ENCODE results near the gene IL10RB. TPM values are rescaled to one million over a fixed set of nuclear protein-coding genes. Genes with fewer than 3 reads are reported as not detected.

IL10RB gene
- total RNA-seq, 3 donors from 2014 or later (not counting 1 experiment from before 2014, with no cell fraction given) = 18.4 to 27.8 (median 27.3) TPM

- Mint-ChIP-seq H3K36me3 (no peaks in the 10 kb centered on the region), H3K4me3 (peak overlapping the region; percentile 53), H3K27ac (peak overlapping the region; percentile 67 to 85), H3K9me3 (no peaks in the 10 kb centered on the region), H3K4me1 (peaks cover 9 to 33% of the 10 kb centered on the region in 2 donors), H3K27me3 (ENCODE audit: low read depth in 2 of 2) (no peaks in the 10 kb centered on the region)
- Histone ChIP-seq H3K27ac (ENCODE audit: low read length) (no peak overlapping the region), H3K9me3 (ENCODE audit: control insufficient read depth, insufficient read depth, low read length) (no peaks in the 10 kb centered on the region), H3K4me1 (ENCODE audit: control insufficient read depth, insufficient read depth, low read length) (peaks cover 25% of the 10 kb centered on the region), H3K4me3 (ENCODE audit: low read length) (no peak overlapping the region), H3K27me3 (ENCODE audit: control insufficient read depth, insufficient read depth, low read length) (no peaks in the 10 kb centered on the region), H3K36me3 (ENCODE audit: control insufficient read depth, insufficient read depth, low read length) (peaks cover 44% of the 10 kb centered on the region)
- DNase-seq = peak in 1 of 2 donors; percentile 55
- 68% methylated on average over 7 of the region's 7 CpGs for WGBS (ENCODE audit: insufficient coverage)
- peak in 2 of 3 donors; percentile 29 to 44 for ATAC-seq
- no peak for TF ChIP-seq CTCF (IDR thresholded peaks at IDR 0.05)
- intact Hi-C loops (cut with micrococcal nuclease) = no loop called here
Measured at GRCh38 chr21:33293811-33294216, 27.6 kb downstream of the IL10RB start.

GRCh38 chr21:33296156-33296555 lies 30.0 kb downstream of the IL10RB start:
- peaks cover 23 to 46% of the 10 kb centered on the region in 2 donors for H3K4me1 Mint-ChIP-seq

GRCh38 chr21:33299181-33299752 lies 33.1 kb downstream of the IL10RB start:
- DNase-seq (peak in 1 of 2 donors; percentile 66), ATAC-seq (peak in 2 of 3 donors; percentile 42 to 49)
- intact Hi-C loops (cut with micrococcal nuclease) = no loop called here
- Histone ChIP-seq H3K4me3 (ENCODE audit: low read length) (no peak overlapping the region), H3K27me3 (ENCODE audit: control insufficient read depth, insufficient read depth, low read length) (no peaks in the 10 kb centered on the region), H3K36me3 (ENCODE audit: control insufficient read depth, insufficient read depth, low read length) (peaks cover 14% of the 10 kb centered on the region), H3K9me3 (ENCODE audit: control insufficient read depth, insufficient read depth, low read length) (no peaks in the 10 kb centered on the region), H3K27ac (ENCODE audit: low read length) (no peak overlapping the region), H3K4me1 (ENCODE audit: control insufficient read depth, insufficient read depth, low read length) (peaks cover 34% of the 10 kb centered on the region)
- WGBS (ENCODE audit: insufficient coverage) = 38% methylated on average over 5 of the region's 5 CpGs
- H3K27me3 Mint-ChIP-seq (ENCODE audit: low read depth in 2 of 2) = no peaks in the 10 kb centered on the region
- H3K4me3 Mint-ChIP-seq = no peak overlapping the region
- H3K9me3 Mint-ChIP-seq = no peaks in the 10 kb centered on the region
- H3K36me3 Mint-ChIP-seq = no peaks in the 10 kb centered on the region
- no peak for TF ChIP-seq CTCF (IDR thresholded peaks at IDR 0.05)
- peak overlapping the region; percentile 28 to 36 for H3K27ac Mint-ChIP-seq
- peaks cover 18 to 28% of the 10 kb centered on the region in 2 donors for H3K4me1 Mint-ChIP-seq

More at GRCh38 chr21:33296156-33296555, 30.0 kb downstream of the IL10RB start:
- Histone ChIP-seq H3K36me3 (ENCODE audit: control insufficient read depth, insufficient read depth, low read length) (peaks cover 31% of the 10 kb centered on the region), H3K4me3 (ENCODE audit: low read length) (no peak overlapping the region), H3K27ac (ENCODE audit: low read length) (peak overlapping the region; percentile 41), H3K4me1 (ENCODE audit: control insufficient read depth, insufficient read depth, low read length) (peaks cover 44% of the 10 kb centered on the region), H3K27me3 (ENCODE audit: control insufficient read depth, insufficient read depth, low read length) (no peaks in the 10 kb centered on the region), H3K9me3 (ENCODE audit: control insufficient read depth, insufficient read depth, low read length) (no peaks in the 10 kb centered on the region)
- intact Hi-C loops (cut with micrococcal nuclease) = no loop called here
- no peaks in the 10 kb centered on the region for H3K27me3 Mint-ChIP-seq (ENCODE audit: low read depth in 2 of 2)
- H3K27ac Mint-ChIP-seq = no peak overlapping the region
- ATAC-seq (no peak), DNase-seq (no peak)
- TF ChIP-seq CTCF (IDR thresholded peaks at IDR 0.05) = no peak
- no peaks in the 10 kb centered on the region for H3K36me3 Mint-ChIP-seq
- H3K9me3 Mint-ChIP-seq = no peaks in the 10 kb centered on the region
- WGBS (ENCODE audit: insufficient coverage) = 77% methylated on average over 6 of the region's 6 CpGs
- H3K4me3 Mint-ChIP-seq = no peak overlapping the region

Measured in natural killer cell (primary cell).